Osteoblast (primary cell): ENCODE data around the gene NME1. TPM values are rescaled to one million over a fixed set of nuclear protein-coding genes. Genes with fewer than 3 reads are reported as not detected.

Source experiments
- DNase-seq: peaks from one replicate; pipeline ENCODE4 v3.0.0; 2011; ENCODE audit warnings: low spot score, mixed read lengths; ENCODE audit not compliant: insufficient read length; ENCODE audit errors: missing footprints
- H2AFZ ChIP-seq: 2 replicates; pipeline ENCODE4 v1.6.0; 2011; ENCODE audit warnings: mild to moderate bottlenecking, low read length
- H3K27ac ChIP-seq: 2 replicates; pipeline ENCODE4 v1.5.1; 2011; ENCODE audit warnings: mild to moderate bottlenecking, low read depth, low read length, moderate library complexity
- H3K27me3 ChIP-seq: 2 replicates; pipeline ENCODE4 v1.6.0; 2012; ENCODE audit warnings: mild to moderate bottlenecking, control low read depth, inconsistent platforms, low read length, moderate library complexity; ENCODE audit not compliant: insufficient read depth
- H3K36me3 ChIP-seq: 2 replicates; pipeline ENCODE4 v1.5.1; 2011; ENCODE audit warnings: mild to moderate bottlenecking, low read length, control low read depth, moderate library complexity; ENCODE audit not compliant: insufficient read depth
- H3K4me1 ChIP-seq: 2 replicates; pipeline ENCODE4 v1.5.1; 2011; ENCODE audit warnings: mild to moderate bottlenecking, low read length, control low read depth, moderate library complexity; ENCODE audit not compliant: insufficient read depth
- H3K4me2 ChIP-seq: 2 replicates; pipeline ENCODE4 v1.6.0; 2011; ENCODE audit warnings: mild to moderate bottlenecking, low read length; ENCODE audit not compliant: insufficient read depth
- H3K4me3 ChIP-seq: fragments of 200-600 bp; sonication (generic); 3 replicates; pipeline ENCODE4 v1.5.1; 2012; ENCODE audit warnings: mild to moderate bottlenecking, low read length, inconsistent platforms; ENCODE audit not compliant: insufficient read depth
- H3K79me2 ChIP-seq: 2 replicates; pipeline ENCODE4 v1.6.0; 2012; ENCODE audit warnings: mild to moderate bottlenecking, low read length, control low read depth, inconsistent platforms; ENCODE audit not compliant: insufficient read depth
- H3K9me3 ChIP-seq: 2 replicates; pipeline ENCODE4 v1.5.1; 2011; ENCODE audit warnings: low read depth, low read length, control low read depth
- H4K20me1 ChIP-seq: 2 replicates; pipeline ENCODE4 v1.6.0; 2012; ENCODE audit warnings: mild to moderate bottlenecking, low read length, control low read depth; ENCODE audit not compliant: insufficient read depth
- total RNA-seq: library from RNA; depleted of rRNA; stranded (reverse); fragments of >200 nt; gene quantifications from 2 replicates; pipeline ENCODE4 v1.2.3, GENCODE V29; 2012
- TF ChIP-seq, protein P1 (sequence below): IDR thresholded peaks from 2 replicates; pipeline ENCODE4 v1.5.1; 2011; ENCODE audit warnings: mild to moderate bottlenecking, low read depth, low read length, moderate library complexity; ENCODE audit errors: extremely low read depth

The NME1 gene
- total RNA-seq, 1 donor: 58.6 TPM

DNA sequence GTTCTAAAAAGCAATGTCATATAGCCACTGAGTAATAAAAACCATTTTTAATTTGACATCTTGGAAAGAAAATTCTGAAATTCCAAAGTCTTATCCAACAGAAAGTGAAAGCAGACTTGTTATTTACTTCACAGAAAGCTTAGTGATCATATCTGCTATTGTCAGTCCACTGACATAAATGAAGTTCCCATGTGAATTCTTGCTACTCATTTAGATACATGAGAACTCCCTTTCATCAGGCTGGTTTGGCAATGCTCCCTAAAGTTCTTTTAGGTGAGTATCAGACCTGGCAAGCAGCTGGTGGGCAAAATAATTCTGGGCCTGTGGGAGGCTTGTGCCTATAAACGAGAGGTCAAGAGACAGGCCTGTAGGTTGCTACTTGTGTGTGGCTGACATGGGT lies 36.3 kb downstream of the NME1 start:
- no peaks in the 10 kb centered on the region for H3K27me3 ChIP-seq
- TF ChIP-seq, protein P1, sequence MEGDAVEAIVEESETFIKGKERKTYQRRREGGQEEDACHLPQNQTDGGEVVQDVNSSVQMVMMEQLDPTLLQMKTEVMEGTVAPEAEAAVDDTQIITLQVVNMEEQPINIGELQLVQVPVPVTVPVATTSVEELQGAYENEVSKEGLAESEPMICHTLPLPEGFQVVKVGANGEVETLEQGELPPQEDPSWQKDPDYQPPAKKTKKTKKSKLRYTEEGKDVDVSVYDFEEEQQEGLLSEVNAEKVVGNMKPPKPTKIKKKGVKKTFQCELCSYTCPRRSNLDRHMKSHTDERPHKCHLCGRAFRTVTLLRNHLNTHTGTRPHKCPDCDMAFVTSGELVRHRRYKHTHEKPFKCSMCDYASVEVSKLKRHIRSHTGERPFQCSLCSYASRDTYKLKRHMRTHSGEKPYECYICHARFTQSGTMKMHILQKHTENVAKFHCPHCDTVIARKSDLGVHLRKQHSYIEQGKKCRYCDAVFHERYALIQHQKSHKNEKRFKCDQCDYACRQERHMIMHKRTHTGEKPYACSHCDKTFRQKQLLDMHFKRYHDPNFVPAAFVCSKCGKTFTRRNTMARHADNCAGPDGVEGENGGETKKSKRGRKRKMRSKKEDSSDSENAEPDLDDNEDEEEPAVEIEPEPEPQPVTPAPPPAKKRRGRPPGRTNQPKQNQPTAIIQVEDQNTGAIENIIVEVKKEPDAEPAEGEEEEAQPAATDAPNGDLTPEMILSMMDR: no peak
- H3K4me2 ChIP-seq: no peak overlapping the region
- H3K4me3 ChIP-seq: no peak overlapping the region
- H3K79me2 ChIP-seq: no peaks in the 10 kb centered on the region
- no peak for DNase-seq
- no peaks in the 10 kb centered on the region for H4K20me1 ChIP-seq
- H2AFZ ChIP-seq: no peak overlapping the region
- H3K36me3 ChIP-seq: peaks cover 27% of the 10 kb centered on the region
- H3K9me3 ChIP-seq: no peaks in the 10 kb centered on the region
- no peaks in the 10 kb centered on the region for H3K4me1 ChIP-seq
- H3K27ac ChIP-seq: peak overlapping the region; percentile 20

DNA sequence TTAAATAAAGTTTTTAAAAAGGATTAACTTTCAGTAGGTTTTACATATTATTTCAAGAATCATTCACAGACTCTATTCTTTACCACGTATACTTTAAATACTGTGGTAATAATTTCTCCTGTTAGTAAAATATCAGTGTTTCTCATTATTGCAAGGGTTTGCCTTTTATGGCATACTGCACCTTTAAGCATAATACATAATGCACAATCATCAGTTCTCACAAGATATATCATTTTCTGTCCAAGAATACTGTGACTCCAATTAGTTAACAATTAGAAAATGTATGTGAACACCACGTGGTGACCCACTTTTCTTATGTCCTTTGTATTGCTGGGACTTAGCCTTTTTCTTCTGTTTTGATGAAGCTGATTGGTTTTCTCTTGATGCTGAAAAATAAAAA lies 38.5 kb downstream of the NME1 start:
- no peak overlapping the region for H2AFZ ChIP-seq
- H3K27me3 ChIP-seq: no peaks in the 10 kb centered on the region
- H3K36me3 ChIP-seq: peaks cover 24% of the 10 kb centered on the region
- H3K4me3 ChIP-seq: no peak overlapping the region
- H3K4me1 ChIP-seq: no peaks in the 10 kb centered on the region
- H3K9me3 ChIP-seq: no peaks in the 10 kb centered on the region
- DNase-seq: no peak
- H3K27ac ChIP-seq: no peak overlapping the region
- no peaks in the 10 kb centered on the region for H4K20me1 ChIP-seq
- H3K79me2 ChIP-seq: no peaks in the 10 kb centered on the region
- no peak overlapping the region for H3K4me2 ChIP-seq
- TF ChIP-seq, protein P1: no peak

DNA sequence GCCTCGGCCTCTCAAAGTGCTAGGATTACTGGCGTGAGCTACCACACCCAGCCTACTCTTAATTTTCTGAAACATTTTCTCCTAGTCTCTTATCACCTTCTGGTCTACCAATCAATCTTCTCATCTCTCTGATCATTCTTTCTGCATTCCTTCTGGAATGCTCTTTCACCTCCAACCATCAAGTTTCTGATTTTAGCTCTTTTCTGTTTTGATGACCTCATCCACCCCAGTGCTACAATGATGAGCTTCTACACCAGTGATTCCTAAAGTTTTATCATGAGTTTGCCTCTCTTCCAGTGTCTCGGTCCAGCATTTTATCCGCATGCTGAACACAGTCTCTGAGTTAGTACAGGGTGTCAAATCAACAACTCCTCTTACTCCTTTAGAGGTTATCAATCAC lies 44.4 kb downstream of the NME1 start:
- Histone ChIP-seq H3K36me3 (peaks cover 44% of the 10 kb centered on the region), H3K79me2 (no peaks in the 10 kb centered on the region), H2AFZ (no peak overlapping the region), H3K9me3 (no peaks in the 10 kb centered on the region), H3K4me2 (no peak overlapping the region), H3K4me1 (no peaks in the 10 kb centered on the region), H3K4me3 (no peak overlapping the region), H3K27ac (no peak overlapping the region), H3K27me3 (no peaks in the 10 kb centered on the region), H4K20me1 (no peaks in the 10 kb centered on the region)
- DNase-seq: no peak
- TF ChIP-seq, protein P1: no peak

DNA sequence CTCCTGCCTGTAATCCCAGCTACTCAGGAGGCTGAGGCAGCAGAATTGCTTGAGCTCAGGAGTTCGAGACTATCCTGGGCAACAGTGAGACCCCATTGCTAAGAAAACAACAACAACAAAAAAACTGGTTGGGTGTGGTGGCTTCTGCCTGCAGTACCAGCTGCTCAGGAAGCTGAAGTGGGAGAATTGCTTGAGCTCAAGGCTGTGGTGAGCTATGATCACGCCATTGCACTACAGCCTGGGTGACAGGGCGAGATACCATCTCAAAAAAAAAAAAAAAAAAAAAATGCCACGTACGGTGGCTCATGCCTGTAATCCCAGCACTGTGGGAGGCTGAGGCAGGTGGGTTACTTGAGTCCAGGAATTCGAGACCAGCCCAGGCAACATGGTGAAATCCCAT lies 46.9 kb downstream of the NME1 start:
- H3K4me2 ChIP-seq: no peak overlapping the region
- DNase-seq: no peak
- no peaks in the 10 kb centered on the region for H3K4me1 ChIP-seq
- no peaks in the 10 kb centered on the region for H3K9me3 ChIP-seq
- no peaks in the 10 kb centered on the region for H3K79me2 ChIP-seq
- TF ChIP-seq, protein P1: no peak
- no peaks in the 10 kb centered on the region for H3K27me3 ChIP-seq
- H4K20me1 ChIP-seq: no peaks in the 10 kb centered on the region
- no peak overlapping the region for H3K4me3 ChIP-seq
- H3K36me3 ChIP-seq: peaks cover 43% of the 10 kb centered on the region
- H3K27ac ChIP-seq: no peak overlapping the region
- H2AFZ ChIP-seq: no peak overlapping the region
